ENCODE measurements around the gene BMP2K.

Gene BMP2K

DNA sequence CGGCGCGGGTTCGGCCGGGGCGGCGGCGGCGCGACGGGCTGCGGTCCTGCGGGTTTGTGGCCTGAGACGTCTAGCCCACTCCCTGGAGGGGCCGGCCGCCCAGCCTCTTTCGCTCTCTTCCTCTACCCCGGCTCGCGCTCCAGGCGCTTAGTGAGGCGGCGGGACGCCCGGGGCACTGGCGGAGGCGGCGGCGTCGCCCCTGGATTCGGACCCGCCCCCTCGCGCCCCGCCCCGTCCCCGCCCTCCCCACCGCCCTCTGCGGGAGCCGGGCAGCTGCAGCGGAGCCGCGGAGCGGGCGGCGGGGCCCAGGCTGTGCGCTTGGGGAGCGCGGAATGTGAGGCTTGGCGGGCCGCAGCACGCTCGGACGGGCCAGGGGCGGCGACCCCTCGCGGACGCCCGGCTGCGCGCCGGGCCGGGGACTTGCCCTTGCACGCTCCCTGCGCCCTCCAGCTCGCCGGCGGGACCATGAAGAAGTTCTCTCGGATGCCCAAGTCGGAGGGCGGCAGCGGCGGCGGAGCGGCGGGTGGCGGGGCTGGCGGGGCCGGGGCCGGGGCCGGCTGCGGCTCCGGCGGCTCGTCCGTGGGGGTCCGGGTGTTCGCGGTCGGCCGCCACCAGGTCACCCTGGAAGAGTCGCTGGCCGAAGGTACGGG, at the start of gene BMP2K:
Gene BMP2K (plus strand): TSS at position 272 of the 650 bp plus-strand sequence. CDS start 194 bp downstream, at position 466.
- peak; percentile 61 for DNase-seq (ENCODE audit: low read depth)

DNA sequence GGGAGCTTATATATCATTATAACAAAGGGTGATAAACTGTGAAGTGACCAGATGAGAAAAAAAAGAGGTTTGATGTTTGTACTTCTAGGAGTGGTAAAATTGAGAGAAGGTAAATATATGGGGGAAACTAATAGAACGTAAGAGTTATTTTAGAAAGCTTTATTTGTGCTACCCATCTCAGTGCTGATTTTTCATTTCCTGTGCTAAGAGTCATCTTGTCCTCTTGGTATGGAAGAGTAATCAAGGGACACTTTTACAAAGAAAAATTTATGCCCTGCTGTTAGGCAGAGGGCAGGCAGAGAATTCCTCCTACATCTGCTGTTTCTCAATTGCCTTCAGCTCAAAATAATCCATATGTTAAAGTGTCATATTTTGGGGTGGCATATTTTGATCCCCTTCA, 49.6 kb upstream of the BMP2K start:
- no peak for DNase-seq (ENCODE audit: low read depth)

DNA sequence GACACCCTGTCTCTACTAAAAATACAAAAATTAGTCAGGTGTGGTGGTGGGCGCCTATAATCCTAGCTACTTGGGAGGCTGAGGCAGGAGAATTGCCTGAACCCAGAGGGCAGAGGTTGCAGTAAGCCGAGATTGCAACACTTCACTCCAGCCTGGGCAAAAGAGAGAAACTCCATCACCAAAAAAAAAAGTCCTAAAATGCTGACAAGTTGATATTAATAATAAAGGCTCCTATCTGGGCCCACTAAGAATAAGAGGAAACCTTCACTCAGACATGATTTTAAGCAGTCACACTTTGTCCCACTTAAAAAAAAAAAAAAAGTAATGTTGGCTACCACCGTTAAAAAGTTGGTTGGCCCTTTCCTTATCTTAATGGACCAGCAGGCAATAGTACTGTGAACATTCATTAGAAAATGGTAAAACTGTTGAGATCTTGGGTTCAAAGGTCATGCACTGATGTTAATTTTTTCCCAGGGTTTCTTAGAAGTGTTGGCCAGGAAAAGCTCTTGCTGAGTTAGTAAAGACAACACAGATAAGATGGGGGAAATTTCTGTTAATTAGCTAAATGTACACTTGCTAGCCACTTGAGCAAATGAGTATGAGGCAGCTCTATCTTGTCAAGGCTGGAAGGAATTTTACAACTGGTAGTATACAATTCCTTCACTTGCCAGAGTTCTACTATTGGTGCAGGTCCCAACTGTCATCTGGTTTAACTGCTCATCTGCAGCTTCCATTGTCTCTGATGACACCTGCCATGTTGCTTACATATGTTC, 43.6 kb upstream of the BMP2K start:
- no peak for DNase-seq (ENCODE audit: low read depth)

DNA sequence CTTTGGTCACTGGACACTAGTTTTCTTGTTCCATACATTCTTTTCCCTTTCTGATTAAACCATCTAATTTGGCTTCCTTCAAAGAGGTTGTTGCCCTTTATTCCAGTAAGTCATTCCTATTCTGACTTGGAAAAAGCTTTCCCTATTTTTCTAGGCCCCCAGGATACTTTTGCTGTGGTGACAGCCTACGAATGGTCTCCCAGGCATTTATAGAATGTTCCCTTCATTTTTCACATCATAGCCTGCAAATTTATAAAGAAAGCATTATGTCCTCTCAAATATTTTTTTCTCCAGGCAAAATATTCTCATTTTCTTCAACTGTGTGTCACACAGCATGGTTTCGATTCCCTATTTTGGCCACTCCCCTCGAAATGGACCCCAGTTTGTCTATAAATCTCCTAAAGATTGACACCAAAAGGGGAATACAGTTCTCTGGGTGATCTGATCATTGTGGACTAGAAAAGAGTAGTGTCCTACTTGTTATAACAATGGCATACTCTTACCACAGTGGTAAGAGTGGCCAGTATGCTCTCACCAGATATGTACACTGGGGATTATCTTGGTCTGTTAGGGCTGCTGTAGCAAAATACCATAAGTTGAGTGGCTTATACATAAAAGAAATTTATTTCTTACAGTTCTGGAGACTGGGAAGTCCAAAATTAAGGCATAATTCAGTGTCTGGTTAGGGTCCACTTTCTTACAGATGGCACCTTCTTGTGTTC, 41.5 kb upstream of the BMP2K start:
- no peak for DNase-seq (ENCODE audit: low read depth)

DNA sequence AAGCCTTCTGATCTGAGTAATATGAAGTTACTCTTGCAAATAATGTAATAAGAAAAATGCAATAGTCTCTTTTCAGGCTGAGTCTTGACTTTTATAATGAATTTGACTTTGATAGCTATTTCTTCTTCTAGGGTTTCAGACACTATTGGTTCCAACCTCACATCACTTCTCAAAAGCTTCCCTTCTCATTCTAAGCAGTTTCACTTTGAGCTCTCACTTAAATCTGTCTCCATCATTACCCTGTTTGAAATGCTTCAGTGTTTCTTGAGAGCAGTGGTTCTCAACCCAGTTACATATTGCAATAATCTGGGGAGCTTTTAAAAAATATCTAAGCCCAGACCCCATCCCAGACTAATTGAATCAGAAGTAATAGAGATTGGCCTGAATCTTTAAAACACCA, 40.5 kb upstream of the BMP2K start:
- DNase-seq (ENCODE audit: low read depth): no peak

DNA sequence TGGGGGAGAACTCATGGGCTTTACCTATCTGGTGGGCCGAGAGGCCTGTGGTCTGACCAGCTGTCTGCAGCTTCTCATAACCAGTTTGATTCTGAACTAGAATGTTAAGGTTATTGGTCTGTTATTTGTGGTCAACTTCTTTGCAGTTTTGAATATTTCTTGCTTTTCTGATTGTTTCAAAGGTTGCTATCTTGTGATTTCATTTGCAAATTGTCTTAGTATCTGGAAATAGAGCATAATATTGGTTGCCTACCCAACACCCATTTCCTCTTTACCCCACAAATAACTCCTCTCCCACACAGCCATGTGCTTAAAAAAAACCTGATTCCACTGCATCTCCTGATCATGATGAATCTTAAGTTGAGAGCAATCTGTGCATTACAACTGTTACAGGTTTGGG, 39.1 kb upstream of the BMP2K start:
- DNase-seq (ENCODE audit: low read depth): no peak

DNA sequence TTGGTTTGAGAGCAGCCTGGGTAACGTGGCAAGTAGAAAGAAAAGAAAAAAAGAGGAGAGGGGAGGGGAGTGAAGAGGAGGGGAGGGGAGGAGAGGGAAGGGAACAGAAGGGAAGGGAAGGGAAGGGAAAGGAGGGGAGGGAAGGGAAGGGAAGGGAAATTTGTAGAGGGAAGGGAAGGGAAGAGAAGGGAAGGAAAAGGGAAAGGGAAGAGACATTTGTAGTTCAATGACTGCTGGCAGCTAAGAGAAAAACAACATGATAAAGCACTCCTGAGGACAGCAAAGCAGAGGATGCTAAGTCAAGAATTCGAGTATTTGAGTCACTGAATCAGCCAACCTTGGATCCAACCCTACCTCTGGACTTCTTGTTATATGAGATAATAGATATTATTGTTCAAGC, 38.2 kb upstream of the BMP2K start:
- no peak for DNase-seq (ENCODE audit: low read depth)

DNA sequence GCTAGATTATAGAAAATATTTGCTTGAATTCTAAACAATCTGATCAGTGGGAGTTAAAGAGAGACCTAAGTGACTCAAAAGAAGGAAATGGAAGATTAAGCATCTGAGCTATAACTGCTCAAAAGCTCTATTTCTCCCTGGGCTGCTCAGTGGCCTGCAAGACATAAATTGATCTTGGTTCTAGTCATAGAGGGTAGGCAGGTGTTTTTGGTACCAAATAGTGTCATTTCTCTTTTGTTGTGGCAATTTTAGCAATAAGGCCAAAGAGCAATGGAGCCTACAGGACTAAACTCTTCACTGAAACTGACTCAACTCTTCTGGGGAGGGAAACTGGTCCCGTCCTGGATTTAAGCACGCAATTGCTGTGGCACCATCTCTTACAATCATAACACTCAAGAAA, 33.9 kb upstream of the BMP2K start:
- DNase-seq (ENCODE audit: low read depth): no peak

DNA sequence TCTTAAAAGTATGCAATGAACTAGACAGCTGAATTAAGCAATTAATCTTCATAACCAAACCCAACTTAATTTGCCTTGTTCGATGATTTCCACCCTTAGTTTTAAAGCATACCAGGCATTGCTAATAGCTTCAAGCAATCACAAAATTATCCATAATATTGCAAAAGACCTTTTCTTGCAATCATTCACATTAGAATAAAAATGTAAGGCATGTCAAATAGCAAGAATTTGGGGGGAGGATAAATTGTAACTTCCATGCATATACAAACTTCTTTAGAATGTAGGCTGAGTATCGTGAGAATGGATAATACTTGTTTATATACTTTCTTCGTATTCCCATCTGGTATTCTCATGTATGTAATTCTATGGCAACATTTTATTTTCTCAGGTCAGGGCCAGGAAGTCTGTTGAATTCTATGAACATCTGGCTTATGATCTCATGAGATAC, 28.7 kb upstream of the BMP2K start:
- DNase-seq (ENCODE audit: low read depth): no peak

DNA sequence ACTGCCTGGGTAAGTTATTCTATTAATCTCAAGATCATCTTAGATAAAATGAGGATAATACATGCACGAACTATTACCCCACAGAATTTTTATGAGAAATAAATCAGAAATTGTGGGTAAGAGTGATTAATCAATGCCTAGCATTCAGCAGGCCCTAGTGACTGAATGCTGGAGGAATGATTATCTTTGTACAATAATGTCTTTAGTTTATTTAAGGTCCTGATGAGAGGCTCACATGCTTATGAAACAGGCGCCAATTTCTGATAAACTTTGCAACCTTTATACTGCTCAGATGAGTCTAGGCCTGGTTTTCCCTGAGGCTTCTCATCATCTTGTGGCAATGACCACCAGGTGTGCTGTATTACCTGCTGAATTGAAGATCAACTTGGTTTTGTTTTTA, 27.8 kb upstream of the BMP2K start:
- no peak for DNase-seq (ENCODE audit: low read depth)

DNA sequence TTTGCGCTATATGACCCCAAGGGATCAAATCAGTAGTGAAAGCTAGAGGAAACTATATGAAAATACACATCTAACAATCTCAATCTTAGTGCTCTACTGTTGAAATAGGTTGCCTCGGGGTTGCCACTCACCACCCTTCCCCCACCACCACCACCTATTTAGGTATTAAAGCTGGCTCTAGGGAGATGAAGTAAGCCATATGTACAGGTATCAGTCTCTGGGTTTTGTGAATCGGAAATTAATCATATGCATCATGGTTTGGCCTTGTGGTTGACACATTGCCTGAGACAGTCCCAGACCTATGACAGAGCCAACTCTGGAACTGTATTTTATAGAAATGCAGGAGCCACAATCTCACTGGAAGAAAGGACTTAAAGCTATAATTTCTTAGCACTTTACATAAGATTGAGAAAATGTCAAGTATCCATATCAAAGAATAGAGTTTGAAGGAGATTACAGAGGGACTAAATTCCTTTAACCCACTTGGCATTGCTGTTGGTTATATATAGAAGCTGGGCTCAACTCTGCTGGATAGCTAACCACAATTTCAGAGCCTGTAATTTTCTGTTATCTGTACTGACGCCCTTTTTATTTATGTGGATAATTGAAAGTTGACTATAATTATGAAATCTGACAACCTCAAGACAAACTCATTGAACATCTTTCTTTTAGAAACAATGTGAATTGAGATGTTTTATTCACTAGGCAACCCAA, 26.7 kb upstream of the BMP2K start:
- no peak for DNase-seq (ENCODE audit: low read depth)

DNA sequence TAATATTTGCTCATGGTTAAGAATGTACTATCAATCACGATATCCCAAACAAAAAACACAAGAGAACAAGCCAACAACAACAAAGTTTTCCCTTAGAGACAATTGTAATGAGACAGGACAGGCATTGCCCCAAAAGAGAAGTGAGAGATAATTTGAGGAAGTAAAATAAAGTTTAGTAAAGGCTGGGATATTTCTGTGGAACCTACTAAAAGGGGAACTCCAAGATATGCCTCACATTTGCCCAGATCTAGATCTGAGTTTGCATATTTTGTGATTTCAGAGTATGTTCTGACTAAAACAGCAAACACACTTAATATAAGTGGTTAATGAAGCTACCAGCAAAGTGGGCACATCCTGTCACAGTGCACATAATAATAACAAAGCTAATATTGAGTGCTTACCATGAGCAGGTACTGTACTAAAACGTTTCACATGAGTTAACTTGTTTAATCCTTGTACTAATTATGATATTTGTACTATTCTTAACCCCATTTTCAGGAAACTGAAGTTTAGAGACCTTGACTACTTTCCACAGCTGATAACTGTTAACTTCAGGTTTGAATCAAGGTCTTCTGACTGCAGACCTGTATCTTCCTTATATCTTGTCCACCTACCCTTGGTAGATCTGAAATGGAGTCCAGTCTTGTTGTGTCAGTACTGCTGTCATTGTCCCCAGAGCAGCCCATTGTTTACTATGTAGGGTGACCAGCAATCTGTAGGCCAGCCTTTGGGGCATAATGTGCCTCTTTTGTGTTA, 26.0 kb upstream of the BMP2K start:
- DNase-seq (ENCODE audit: low read depth): no peak

DNA sequence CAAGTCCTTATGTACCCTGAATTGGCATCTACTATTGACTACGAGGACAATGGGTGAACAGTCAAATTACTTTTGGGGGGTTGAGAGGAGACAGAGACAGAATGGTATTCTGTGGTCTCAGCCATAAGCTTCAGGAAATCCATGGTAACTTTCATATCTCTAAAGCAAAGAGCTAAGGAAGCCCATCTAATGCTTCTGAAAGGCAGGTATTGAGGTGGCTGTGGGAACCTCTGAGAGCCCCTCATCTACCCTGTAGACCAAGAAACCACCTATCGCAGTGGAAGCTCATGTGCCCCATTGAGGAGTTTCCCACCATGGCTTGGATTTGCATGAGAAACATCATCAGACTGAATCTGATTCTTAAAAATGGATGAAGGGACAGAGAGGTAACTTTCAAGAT, 23.1 kb upstream of the BMP2K start:
- no peak for DNase-seq (ENCODE audit: low read depth)

DNA sequence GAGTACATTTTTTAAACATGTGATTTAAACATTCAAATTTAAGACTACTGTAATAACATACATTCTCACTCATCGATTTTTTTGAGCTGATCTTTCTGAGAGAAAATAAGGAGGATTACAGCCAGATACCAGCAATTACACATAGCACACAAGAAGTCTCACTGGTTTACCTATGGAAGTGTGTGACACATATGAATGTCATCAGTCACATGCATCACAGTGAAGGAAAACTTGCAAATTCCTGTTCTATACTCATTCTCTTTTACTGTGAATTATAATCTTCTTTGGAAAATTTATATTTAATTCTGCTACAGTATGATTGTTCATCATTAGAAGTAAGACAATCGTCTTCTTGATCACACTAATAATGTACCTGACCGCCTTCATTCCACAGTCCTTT, 21.3 kb upstream of the BMP2K start:
- no peak for DNase-seq (ENCODE audit: low read depth)

DNA sequence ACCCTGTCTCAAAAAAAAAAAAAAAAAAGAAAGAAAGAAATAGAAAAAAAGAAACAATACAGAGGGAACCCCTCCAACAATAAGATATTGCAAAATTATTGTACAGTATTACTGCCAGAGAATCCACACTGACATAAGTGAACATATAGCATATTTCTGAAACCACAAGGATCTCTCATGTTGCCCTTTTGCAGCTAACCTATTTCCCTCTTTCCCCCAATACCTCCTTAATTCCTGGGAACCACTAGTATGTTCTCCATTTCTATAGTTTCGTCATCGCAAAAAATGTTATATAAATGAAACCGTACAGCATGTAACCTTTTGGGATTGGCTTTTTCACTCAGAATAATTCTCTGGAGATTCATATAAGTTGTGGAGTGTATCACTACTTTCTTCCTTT, 20.0 kb upstream of the BMP2K start:
- no peak for DNase-seq (ENCODE audit: low read depth)

DNA sequence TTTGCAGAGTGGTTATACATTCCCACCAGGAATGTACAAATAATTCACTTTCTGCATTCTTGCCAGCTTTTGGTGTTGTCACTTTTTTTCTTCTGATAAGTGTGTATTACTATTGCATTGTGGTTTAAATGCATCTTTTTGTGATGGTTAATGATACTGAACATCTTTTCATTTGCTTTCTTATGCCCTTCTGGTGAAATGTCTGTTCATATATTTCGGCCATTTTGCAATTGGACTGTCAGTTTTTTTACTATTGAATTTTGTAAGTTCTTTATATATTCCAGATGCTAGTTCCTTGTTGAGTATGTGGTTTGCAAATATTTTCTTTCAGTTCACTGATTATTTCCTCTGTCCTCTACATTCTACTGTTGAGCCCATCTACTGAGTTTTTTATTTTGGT, 19.4 kb upstream of the BMP2K start:
- no peak for DNase-seq (ENCODE audit: low read depth)

DNA sequence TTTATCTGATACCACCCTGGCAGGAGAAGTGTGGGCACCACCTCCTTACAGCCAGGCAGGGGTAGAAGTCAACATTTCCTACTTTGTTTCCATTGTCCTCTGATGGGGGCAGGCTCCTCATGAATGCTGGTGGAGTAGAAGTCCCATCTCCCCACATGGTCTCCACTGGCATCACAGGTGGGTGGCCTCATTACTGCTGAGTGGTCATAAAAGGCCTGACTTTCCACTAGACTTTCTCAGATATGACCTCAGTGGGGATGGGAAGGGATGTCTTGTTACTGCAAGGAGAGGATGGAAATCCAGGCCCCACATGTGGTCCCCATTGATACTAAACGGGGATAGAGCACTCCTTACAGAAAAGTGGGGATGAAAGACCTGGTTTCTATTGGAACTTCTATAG, 18.6 kb upstream of the BMP2K start:
- DNase-seq (ENCODE audit: low read depth): no peak

DNA sequence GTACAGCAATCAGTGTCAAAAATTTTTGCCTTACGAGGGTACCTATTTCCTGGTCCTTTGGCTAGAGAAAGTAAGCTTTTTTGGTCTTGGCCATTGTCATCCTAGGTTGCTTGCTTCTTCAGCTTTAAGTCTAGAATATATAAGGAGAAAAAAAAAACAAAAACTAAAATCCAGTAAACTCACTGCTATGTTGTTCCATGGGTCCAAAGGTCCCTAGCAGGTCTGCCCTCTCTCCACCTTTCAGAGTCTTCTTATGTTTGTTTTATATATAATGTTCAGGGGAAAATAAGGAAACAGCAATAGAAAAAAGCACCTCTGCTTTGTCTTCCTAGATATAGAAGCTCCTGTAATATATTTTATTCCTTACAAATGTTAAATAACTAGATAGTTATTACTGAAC, 18.1 kb upstream of the BMP2K start:
- DNase-seq (ENCODE audit: low read depth): no peak

DNA sequence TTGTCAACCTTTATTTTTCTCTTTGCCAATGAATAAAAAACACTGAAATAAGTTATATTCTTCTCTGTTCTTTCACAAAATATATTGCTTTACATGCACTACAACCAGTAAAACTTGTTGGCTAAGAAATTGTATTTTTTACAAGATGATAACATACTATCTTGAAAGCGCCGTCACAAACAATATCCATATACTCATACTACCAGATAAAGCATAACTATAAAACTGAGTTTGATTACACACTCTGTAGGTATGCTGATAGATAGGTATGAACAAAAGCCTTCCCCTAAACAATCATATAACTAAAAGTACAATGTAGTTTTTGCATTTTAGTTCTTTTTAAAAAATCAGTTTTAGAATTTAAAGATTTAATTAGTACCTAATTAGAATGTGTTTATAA, 13.6 kb upstream of the BMP2K start:
- no peak for DNase-seq (ENCODE audit: low read depth)

DNA sequence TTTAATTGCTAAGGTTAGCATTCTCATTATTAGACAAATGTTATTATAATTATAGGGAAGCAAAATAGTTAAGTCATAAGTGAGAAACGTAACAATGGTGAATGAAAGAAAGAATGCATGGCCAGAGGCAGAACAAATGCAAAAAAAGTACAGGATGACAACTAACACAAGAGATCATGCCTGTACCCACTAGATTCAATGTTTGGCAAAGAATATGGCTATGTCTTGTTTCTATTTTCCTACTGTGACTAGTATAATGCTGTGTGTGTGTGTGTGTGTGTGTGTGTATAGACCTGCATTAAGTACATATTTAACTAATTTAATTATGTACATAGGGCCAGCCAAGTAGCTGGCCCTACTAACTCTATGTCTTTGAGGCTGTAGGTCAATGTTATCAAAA, 12.9 kb upstream of the BMP2K start:
- DNase-seq (ENCODE audit: low read depth): no peak

DNA sequence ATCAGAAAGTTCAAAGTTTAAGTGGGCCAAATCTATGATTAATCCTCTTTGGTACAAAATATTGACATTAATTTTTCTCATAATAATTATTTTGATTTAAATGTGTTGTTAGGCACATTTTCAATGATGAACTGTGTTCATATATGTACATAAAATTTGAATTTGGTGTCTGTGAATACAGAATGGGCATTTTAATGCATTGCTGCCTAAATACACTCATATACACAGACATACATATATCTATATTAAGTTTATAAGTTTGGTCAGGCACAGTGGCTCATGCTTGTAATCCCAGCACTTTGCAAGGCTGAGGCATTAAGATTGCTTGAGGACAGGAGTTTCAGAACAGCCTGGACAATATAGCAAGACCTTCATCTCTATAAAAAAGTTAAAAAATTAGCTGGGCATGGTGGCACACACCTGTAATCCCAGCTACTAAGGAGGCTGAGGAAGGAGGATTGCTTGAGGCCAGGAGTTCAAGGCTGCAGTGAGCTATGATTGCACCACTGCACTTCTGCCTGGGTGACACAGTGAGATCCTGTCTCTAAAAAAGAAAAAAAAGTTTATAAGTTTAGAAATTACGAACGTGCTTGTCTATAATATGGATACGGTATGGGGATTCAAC, 12.3 kb upstream of the BMP2K start:
- DNase-seq (ENCODE audit: low read depth): no peak
